Keratinocyte (primary cell): ENCODE data around the gene PPARA.

Experiments used
- EZH2 ChIP-seq: IDR thresholded peaks from one replicate; pipeline ENCODE4 v1.6.1; 2012; ENCODE audit warnings: inconsistent platforms, mild to moderate bottlenecking, low read length, moderate library complexity
- TF ChIP-seq, protein P1 (sequence below), 3 experiments: IDR thresholded peaks in 1 of 3; conservative IDR thresholded peaks in 1 of 3; optimal IDR thresholded peaks in 1 of 3; 2 replicates in 2 of 3; 3 replicates in 1 of 3; pipeline versions ENCODE3 to v1.5.1; 2011; ENCODE audit warnings: low read length in 3 of 3, mild to moderate bottlenecking in 3 of 3, moderate library complexity in 2 of 3, control low read depth in 1 of 3, inconsistent platforms in 1 of 3; ENCODE audit not compliant: insufficient read depth in 2 of 3; ENCODE audit errors: extremely low read depth in 1 of 3

DNA sequence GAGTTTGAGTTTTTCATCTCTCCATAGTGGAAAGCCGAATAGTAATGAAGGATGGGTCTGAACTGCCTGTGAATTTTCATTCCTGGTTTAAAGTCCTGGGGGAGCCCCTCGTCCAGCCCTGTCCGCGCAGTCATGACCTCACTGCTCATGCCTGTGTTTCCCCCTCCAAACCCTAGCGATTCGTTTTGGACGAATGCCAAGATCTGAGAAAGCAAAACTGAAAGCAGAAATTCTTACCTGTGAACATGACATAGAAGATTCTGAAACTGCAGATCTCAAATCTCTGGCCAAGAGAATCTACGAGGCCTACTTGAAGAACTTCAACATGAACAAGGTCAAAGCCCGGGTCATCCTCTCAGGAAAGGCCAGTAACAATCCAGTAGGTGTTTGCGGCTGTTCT, 69.3 kb downstream of the PPARA start:
- TF ChIP-seq, protein P1, sequence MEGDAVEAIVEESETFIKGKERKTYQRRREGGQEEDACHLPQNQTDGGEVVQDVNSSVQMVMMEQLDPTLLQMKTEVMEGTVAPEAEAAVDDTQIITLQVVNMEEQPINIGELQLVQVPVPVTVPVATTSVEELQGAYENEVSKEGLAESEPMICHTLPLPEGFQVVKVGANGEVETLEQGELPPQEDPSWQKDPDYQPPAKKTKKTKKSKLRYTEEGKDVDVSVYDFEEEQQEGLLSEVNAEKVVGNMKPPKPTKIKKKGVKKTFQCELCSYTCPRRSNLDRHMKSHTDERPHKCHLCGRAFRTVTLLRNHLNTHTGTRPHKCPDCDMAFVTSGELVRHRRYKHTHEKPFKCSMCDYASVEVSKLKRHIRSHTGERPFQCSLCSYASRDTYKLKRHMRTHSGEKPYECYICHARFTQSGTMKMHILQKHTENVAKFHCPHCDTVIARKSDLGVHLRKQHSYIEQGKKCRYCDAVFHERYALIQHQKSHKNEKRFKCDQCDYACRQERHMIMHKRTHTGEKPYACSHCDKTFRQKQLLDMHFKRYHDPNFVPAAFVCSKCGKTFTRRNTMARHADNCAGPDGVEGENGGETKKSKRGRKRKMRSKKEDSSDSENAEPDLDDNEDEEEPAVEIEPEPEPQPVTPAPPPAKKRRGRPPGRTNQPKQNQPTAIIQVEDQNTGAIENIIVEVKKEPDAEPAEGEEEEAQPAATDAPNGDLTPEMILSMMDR (optimal IDR thresholded peaks at IDR 0.05 in 1 of 3, IDR thresholded peaks at IDR 0.05 in 1 of 3, conservative IDR thresholded peaks at IDR 0.05 in 1 of 3; ENCODE audit: extremely low read depth in 1 of 3, insufficient read depth in 2 of 3, low read length in 3 of 3) = no peak
- TF ChIP-seq EZH2 = no peak
